Hematopoietic multipotent progenitor cell (in vitro differentiated cells): Measurements from ENCODE around the gene DAPK3. TPM values are rescaled to one million over a fixed set of nuclear protein-coding genes. Genes with fewer than 3 reads are reported as not detected.

ENCODE experiments used
- DNase-seq, 3 donors: peaks; one replicate each; pipeline ENCODE4 v3.0.0-alpha.2; 2011 to 2015; ENCODE audit warnings: low read depth in 2 of 3, low spot score in 2 of 3
- small RNA-seq: library from RNA; depleted of rRNA; stranded (forward); fragments of <200 nt; gene quantifications from one replicate; pipeline ENCODE3, GENCODE V24; 2012
- total RNA-seq: library from RNA; depleted of rRNA; stranded (reverse); fragments of >200 nt; gene quantifications from one replicate; pipeline ENCODE4 v1.2.3, GENCODE V29; 2012

DAPK3 gene
- total RNA-seq, 1 donor = 61.7 TPM

DNA sequence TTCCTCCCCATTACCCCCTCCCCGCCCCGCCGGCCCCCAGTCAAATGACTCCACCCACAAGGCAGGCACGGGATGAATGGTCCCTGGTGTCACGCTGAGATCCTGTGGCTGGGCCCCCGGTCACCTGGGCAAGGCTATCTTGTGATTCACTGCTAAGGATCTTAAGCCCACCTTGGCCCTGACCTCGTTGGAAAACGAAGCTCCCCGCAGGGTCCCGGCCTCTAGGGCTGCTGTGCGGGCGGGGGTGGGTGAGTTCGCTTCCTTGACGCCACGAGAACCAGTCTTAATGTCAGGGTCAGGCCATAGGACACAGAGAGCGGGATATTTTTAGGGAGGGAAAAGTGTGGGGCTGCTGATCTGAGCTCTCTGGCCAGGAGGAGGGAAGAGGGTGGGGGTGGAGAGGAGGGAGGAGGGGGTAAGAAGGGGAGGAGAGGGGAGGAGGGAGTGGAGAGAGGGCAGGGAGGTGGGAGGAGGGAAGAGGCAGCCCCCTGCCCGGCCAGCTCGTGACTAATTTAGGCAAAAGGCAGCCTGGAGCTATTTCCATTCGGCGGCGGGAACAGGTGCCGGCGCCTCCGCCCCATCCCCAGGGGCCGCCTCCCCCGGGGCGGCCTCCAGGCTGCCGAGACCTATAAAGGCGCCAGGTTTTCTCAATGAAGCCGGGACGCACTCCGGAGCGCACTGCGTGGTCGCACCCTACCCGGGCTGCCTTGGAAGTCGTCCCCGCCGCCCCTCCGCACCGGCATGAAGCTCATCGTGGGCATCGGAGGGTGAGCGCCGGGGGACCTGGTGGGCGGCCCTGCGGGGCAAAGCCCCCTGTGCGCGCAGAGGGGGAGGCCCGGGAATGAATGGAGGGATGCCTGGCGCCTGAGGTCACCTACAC, 37.7 kb downstream of the DAPK3 start, which contains the start of gene NMRK2:
NMRK2 (plus strand) TSS at position 139 of the 880 bp plus-strand sequence; CDS start at position 742, 603 bp downstream.
- DNase-seq = no peak

DNA sequence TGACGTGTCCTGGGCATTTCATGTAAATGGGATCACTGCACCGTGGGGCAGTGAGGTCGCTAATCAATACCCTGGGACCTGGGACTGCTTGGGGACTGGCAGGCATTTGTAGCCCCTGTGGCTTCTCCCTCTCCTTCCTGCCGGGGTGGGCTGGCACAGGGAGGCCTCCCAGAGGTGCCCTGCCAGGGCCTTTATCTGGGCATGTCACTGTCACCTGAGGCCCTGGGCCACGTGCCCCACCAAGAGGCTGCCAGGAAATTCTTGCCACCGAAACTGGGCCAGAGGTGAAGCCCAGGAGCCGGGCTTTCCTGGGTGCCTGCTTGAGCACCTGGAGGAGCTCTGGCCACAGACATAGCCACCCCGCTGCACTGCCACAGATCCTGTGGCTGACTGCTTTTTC, 39.9 kb downstream of the DAPK3 start:
- DNase-seq = no peak

DNA sequence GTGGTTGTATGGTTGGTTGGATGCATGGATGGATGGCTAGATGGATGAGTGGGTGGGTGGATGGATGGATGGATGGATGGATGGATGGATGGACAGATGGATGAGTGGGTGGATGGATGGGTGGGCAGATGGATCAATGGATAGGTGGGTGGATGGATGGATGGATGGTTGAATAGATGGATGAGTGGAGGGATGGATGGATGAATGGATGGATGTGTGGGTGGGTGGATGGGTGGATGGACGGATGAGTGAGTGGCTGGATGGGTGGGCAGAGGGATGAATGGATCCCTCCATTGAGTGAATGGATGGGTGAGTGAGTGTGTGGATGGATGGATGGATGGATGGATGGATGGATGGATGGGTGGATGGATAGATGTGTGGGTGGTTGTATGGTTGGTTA, 47.0 kb downstream of the DAPK3 start:
- DNase-seq = no peak

DNA sequence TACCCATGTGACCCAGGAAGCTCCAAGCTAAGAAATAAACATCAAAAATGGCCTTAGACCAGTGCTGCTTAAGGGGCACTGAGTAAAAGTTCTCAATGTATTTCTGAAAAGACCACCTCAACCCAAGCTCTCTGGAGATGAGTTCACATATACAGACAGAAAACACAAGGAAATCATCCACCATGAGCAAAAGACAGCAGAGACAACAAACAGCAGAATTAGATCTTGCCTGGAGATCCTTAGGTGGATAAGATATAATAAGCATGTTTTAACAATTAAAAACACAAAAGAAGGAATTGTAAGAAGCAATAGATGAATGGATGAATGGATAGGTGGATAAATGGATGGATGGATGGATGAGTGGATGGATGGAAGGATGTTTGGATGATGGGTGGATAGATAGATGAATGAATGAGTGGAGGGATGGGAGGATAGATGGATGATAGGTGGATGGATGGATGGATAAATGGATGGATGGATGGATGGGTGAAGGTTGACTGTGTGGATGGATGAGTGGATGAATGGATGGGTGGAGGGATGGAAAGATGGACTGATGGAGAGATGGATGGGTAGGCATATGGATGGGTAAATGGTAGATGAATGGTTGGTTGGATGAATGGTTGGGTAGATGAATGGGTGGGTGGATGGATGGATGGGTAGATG, 47.7 kb downstream of the DAPK3 start:
- no peak for DNase-seq

DNA sequence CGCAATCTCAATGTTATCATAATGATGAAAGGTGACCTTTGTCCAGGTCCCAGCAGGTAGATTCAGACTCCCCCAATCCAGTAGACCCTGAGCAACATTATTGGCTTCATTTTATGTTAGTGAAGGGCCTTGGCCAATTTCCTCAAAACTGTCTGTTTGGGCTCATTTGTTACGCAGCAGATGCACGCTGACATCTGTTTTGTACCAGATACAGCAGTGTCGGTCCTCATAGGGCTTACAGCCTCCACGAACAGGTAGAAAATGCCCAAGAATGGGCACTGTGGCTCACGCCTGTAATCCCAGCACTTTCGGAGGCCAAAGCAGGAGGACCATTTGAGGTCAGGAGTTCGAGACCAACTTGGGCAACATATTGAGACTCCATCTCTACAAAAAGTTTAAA, 51.1 kb downstream of the DAPK3 start:
- no peak for DNase-seq

DNA sequence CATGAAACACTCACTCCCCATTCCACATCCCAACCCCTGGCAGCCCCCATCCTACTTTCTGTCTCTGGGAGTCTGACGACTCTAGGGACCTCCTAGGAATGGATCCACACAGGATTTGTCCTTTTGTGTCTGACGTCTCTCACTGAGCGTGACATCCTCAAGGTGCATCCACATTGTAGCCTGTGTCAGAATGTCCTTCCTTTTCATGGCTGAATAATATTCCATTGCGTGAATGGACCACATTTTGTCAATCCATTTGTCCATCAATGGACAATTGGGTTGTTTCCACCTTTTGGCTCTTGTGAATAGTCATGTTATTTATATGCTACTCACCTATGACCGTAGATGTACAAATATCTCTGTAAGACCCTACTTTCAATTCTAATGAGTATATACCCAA, 54.9 kb downstream of the DAPK3 start:
- no peak for DNase-seq

DNA sequence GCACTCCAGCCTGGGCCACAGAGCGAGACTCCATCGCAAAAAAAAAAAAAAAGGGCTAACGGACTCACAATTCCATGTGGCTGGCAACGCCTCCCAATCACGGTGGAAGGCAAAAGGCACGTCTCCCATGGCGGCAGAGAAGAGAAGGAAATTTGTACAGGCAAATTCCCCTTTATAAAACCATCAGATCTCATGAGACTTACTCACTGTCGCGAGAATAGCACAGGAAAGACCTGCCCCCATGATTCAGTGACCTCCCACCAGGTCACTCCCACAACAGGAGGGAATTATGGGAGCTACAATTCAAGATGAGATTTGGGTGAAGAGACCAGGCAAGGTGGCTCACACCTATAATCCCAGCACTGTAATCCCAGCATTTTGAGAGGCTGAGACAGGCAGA, 56.7 kb downstream of the DAPK3 start:
- DNase-seq = no peak

DNA sequence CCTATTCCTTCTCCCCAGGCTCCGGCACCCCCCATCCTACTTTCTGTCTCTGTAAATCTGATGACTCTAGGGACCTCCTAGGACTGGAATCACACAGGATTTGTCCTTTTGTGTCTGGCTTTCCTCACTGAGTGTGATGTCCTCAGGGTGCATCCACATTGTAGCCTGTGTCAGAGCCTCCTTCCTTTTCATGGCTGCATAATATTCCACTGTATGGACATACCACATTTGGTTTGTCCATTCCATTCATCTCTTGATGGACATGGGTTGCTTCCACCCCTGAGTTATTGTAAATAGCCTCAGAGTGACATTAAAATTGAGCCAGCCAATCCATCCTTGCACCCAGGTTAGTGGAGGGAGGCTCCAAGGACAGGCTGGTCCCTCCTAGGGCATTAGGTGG, 60.8 kb downstream of the DAPK3 start:
- no peak for DNase-seq

Small RNAs within 50 kb of the gene (small RNA-seq; reads per million reads assigned to genes)
- gene RN7SL202P (not detected), gene SNORD37 (10.3 reads per million, percentile 92 among the genes with 10 or more reads in this experiment)

Other genes with a start within 250 kb of the DAPK3 start
- 36.4 TPM for gene APBA3, start 209.4 kb downstream of the DAPK3 start, total RNA-seq
- gene MRPL54, start 208.4 kb downstream of the DAPK3 start, total RNA-seq = 42.0 TPM
- under 0.01 TPM for gene RAX2, start 198.9 kb downstream of the DAPK3 start, total RNA-seq
- 160 TPM for gene MATK, start 184.7 kb downstream of the DAPK3 start, total RNA-seq
- gene ZFR2, start 102.1 kb downstream of the DAPK3 start, total RNA-seq = under 0.01 TPM
- under 0.01 TPM for gene ATCAY, start 90.4 kb downstream of the DAPK3 start, total RNA-seq
- not detected for gene NMRK2, start 38.0 kb downstream of the DAPK3 start, total RNA-seq
- 7,662 TPM for gene EEF2, start 14.4 kb upstream of the DAPK3 start, total RNA-seq
- gene PIAS4, start 36.6 kb upstream of the DAPK3 start, total RNA-seq = 21.8 TPM
- gene ZBTB7A, start 95.8 kb upstream of the DAPK3 start, total RNA-seq = 31.2 TPM
- gene MAP2K2, start 153.0 kb upstream of the DAPK3 start, total RNA-seq = 136 TPM
- gene CREB3L3, start 182.5 kb upstream of the DAPK3 start, total RNA-seq = under 0.01 TPM
- gene SIRT6, start 211.5 kb upstream of the DAPK3 start, total RNA-seq = 15.3 TPM
- 0.27 TPM for gene ANKRD24, start 211.6 kb upstream of the DAPK3 start, total RNA-seq